GM12878 (cell line): ENCODE results near the gene TRANK1.

Experiments
- CHD2 ChIP-seq: IDR thresholded peaks from 2 replicates; pipeline ENCODE4 v1.6.1; 2011; ENCODE audit warnings: low read depth, low read length, improper control_type of control experiment, borderline replicate concordance
- CREB1 ChIP-seq: IDR thresholded peaks from 2 replicates; pipeline ENCODE4 v1.6.1; 2012; ENCODE audit warnings: low read depth, mild to moderate bottlenecking, inconsistent platforms
- CTCF ChIP-seq, 3 experiments: IDR thresholded peaks in 2 of 3; conservative IDR thresholded peaks in 1 of 3; 2 replicates each; pipeline ENCODE4 v1.5.1; 2011; ENCODE audit warnings: low read depth in 3 of 3, low read length in 3 of 3, mild to moderate bottlenecking in 3 of 3, control low read depth in 2 of 3, moderate library complexity in 2 of 3, inconsistent platforms in 1 of 3, mixed read lengths in 1 of 3; ENCODE audit not compliant: control insufficient read depth in 2 of 3, insufficient read depth in 1 of 3; ENCODE audit errors: extremely low read depth in 1 of 3
- HDAC6 ChIP-seq: fragments of 200-600 bp; sonication (generic); IDR thresholded peaks from one replicate; pipeline ENCODE4 v1.8.0; 2017; ENCODE audit warnings: antibody characterized with exemption; ENCODE audit not compliant: unreplicated experiment
- PAX5 ChIP-seq: IDR thresholded peaks from 2 replicates; pipeline ENCODE4 v1.6.1; 2011; ENCODE audit warnings: low read depth, low read length, borderline replicate concordance
- PBX3 ChIP-seq: IDR thresholded peaks from 2 replicates; pipeline ENCODE4 v1.6.1; 2011; ENCODE audit warnings: mild to moderate bottlenecking, low read depth, low read length, moderate library complexity; ENCODE audit not compliant: insufficient replicate concordance
- RBBP5 ChIP-seq: fragments of 200-600 bp; sonication (generic); conservative IDR thresholded peaks from 2 replicates; pipeline ENCODE4 v1.6.1; 2016
- REST ChIP-seq: IDR thresholded peaks from 2 replicates; pipeline ENCODE4 v1.6.1; 2012; ENCODE audit warnings: mild to moderate bottlenecking, low read depth, low read length
- TBL1XR1 ChIP-seq: IDR thresholded peaks from 2 replicates; pipeline ENCODE4 v1.6.1; 2012; ENCODE audit warnings: low read depth, low read length, improper control_type of control experiment
- ZBTB33 ChIP-seq: fragments of 450-650 bp; IDR thresholded peaks from 2 replicates; pipeline ENCODE4 v1.6.1; 2017; ENCODE audit warnings: mild to moderate bottlenecking

GRCh38 chr3:36877930-36878685 lies 66.7 kb downstream of the TRANK1 start:
- TF ChIP-seq CHD2 (no peak), TBL1XR1 (no peak), CTCF (IDR thresholded peaks at IDR 0.05 in 2 of 3, conservative IDR thresholded peaks at IDR 0.05 in 1 of 3; ENCODE audit: control insufficient read depth in 2 of 3, extremely low read depth in 1 of 3, insufficient read depth in 1 of 3, low read depth in 3 of 3, low read length in 3 of 3) (no peak), REST (no peak), PAX5 (no peak), ZBTB33 (no peak), HDAC6 (no peak), RBBP5 (no peak), CREB1 (no peak), PBX3 (no peak)
